Cardiac septum (tissue), 1 donor: Measurements from ENCODE around the gene CTNNA3. TPM values are rescaled to one million over a fixed set of nuclear protein-coding genes. Genes with fewer than 3 reads are reported as not detected.
"Not testable (repeated sequence)": the region's sequence is repeated elsewhere in the genome, so short reads cannot be mapped to it uniquely, and the experiment has no call there.

ENCODE experiments used
- DNase-seq: peaks from one replicate; pipeline ENCODE4 v3.0.0-alpha.2; 2020; ENCODE audit warnings: low spot score
- intact Hi-C: fragments of 100-400 bp; cut with DNase I; formaldehyde crosslinking; loops from one replicate; pipeline ENCODE4 v1.14.0; 2022
- total RNA-seq: library from RNA; stranded (reverse); fragmentation: NEBNext Ultra II Directional; extraction: Animal tissue kit (Norgen Biotek cat#: 25700); gene quantifications from one replicate; pipeline ENCODE4 v1.2.1, GENCODE V29; 2021
- donor health status: DM: no; HTN: no; CAD: no.

The CTNNA3 gene
- total RNA-seq, 1 donor from 2014 or later, result 198 TPM

- intact Hi-C loops, result no loop called here
- DNase-seq, result no peak
Measured at GRCh38 chr10:67284589-67284988, 411.4 kb downstream of the CTNNA3 start.

DNA sequence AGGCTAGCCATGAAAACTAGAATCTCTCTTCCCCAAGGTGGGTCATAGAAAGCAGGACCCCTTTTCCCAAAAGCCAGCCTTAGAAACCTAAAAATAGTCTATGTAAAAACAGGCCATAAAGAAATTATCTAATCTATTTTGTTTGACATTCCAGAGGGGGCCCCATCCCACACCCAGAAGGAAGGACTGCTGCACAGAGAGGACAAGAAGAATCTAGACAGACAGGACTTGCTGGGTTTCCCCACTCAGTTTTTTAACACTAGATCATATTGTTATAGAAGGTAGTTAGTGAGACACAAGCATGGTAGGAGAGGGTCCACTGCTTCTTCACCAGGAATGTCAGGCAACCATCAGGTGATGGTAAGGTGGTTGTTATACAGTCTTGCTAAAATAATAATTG lies 413.1 kb downstream of the CTNNA3 start:
- intact Hi-C loops, result no loop called here
- DNase-seq, result no peak

DNA sequence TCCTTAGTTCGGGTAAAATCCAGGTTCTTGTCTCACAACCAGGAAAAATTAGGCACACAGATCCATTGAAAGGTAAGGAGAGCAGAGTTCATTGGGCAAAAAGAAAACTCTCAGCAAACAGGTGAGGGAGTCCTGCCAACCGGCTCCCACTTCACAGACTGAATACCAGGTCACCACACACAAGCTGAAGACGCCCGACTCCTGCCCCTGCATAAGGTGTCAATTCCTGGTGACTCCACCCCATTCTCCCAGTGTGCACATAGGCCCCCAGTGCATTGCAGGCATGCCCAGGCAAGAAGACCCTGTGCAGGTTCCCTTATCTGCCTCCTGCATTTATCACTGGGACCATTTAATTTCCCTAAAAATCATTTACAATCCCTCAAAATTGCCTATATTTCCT lies 415.6 kb downstream of the CTNNA3 start:
- no peak for DNase-seq
- intact Hi-C loops, result no loop called here

GRCh38 chr10:67277402-67277801 lies 418.6 kb downstream of the CTNNA3 start:
- no peak for DNase-seq
- intact Hi-C loops, result no loop called here

DNA sequence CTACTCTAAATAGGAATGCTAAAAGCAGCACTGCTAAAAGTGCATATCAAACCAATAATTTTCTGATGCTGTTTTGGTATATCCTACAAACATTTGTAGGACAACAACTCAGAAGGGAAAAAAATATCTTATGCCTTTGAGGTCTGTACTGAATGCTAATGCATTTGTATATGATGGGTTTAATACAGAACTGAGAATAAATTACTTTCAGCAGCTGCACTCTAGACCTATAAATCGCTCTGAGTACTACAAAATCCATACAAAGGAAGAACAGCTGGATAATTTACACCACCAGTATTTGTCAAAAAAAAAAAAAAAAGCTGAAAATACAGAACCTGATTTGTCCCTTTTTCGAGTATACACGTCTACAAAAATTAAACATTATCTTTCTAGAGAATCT lies 426.2 kb downstream of the CTNNA3 start:
- no peak for DNase-seq
- intact Hi-C loops, result no loop called here

- no peak for DNase-seq
- intact Hi-C loops, result no loop called here
Measured at GRCh38 chr10:67268146-67268545, 427.8 kb downstream of the CTNNA3 start.

DNA sequence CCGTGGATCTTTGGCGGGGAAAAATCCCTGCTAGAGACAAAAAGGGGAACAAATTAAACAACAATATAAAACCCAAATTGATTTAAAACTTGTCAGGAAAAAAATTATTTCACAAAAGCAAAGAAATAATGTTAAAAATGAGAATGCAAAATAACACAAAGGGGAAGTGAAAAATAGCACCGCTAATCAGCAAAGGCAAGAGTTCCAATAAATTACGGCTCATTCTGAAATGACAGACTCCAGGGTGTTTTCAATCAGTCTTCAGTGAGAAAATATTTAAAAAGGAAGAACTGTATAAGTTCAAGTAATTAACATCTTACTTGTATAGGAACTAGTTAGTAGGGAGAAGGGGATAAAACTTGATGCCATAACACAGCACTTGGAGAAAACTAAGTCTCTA lies 433.3 kb downstream of the CTNNA3 start:
- intact Hi-C loops, result no loop called here
- no peak for DNase-seq

DNA sequence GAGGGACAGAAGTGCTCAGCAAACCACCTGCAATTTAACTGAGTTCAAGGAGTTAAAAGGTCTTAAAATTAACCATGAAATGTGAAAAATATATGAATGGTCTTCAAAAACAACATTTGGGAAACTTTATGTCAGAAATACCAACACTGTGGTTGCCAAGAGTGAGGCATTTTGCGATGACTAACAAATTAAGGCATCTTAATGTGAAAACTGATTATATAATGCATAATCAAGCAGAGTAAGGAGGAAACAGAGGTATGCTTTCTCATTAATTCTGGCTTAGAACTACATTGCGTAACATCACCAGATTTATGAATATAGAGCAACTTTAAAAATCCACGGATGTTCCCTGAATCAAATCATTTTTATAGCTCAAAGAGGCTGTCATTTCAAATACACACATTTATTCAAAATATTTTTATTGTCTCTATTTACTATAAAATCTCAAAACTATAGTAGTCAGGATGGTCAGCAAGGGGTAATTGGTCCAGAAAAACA lies 434.6 kb downstream of the CTNNA3 start:
- intact Hi-C loops, result no loop called here

GRCh38 chr10:67259319-67259929 lies 436.6 kb downstream of the CTNNA3 start:
- no peak for DNase-seq
- intact Hi-C loops, result no loop called here

More for the DNA sequence above, 434.6 kb downstream of the CTNNA3 start:
- DNase-seq, result no peak

GRCh38 chr10:67257427-67258144 lies 438.4 kb downstream of the CTNNA3 start:
- DNase-seq, result no peak
- intact Hi-C loops, result no loop called here

DNA sequence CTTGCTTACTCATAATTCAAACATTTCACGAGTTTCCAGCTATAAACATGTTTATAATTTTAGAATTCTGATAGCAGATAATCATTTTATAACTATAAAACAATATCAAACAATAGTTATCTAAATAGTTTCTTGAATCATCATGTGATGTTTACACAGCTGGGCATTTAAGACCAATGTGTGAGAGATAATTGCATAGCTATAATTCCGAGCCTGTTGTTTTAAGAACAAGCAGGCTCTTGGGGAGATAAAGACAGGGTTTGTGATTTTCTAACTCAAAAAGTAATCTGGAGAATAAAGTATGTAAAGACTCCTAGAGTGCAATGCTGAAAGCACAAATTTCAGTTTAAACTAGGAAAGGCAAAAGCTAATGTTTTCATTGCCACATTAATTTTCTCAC lies 439.0 kb downstream of the CTNNA3 start:
- DNase-seq, result no peak
- intact Hi-C loops, result no loop called here

GRCh38 chr10:67250686-67251085 lies 445.3 kb downstream of the CTNNA3 start:
- DNase-seq, result no peak
- intact Hi-C loops, result no loop called here

- intact Hi-C loops, result no loop called here
- DNase-seq, result no peak
Measured at GRCh38 chr10:67246066-67246555, 449.9 kb downstream of the CTNNA3 start.

DNA sequence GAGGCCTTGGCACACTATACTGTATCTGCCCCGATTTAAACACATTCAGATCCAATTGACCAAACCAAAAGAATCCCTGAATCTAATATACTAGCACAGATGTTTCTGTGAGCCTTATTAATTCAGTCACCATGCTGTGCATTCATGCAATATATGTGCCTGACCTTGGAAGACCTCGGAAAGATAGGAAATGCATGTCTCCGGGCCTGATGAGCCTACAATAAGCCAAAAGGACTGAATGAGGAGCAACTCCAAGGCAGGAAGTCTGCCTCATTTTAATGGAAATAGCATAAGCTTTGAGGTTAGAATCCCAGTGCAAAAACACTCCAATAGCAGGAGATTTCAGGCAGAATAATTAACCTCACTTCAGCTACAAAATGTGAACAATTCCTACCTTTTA lies 453.5 kb downstream of the CTNNA3 start:
- intact Hi-C loops, result no loop called here

GRCh38 chr10:67241451-67241850 lies 454.5 kb downstream of the CTNNA3 start:
- intact Hi-C loops, result no loop called here

More for the DNA sequence above, 453.5 kb downstream of the CTNNA3 start:
- DNase-seq, result no peak

GRCh38 chr10:67239864-67240497 lies 456.0 kb downstream of the CTNNA3 start:
- no peak for DNase-seq
- intact Hi-C loops, result no loop called here

More at GRCh38 chr10:67241451-67241850, 454.5 kb downstream of the CTNNA3 start:
- DNase-seq, result no peak

- DNase-seq, intact Hi-C loops: not testable (repeated sequence)
Measured at GRCh38 chr10:67230680-67231500, 465.1 kb downstream of the CTNNA3 start.

GRCh38 chr10:67225226-67225625 lies 470.8 kb downstream of the CTNNA3 start:
- intact Hi-C loops, result no loop called here

GRCh38 chr10:67224553-67224952 lies 471.4 kb downstream of the CTNNA3 start:
- DNase-seq, result peak; percentile 77
- intact Hi-C loops, result no loop called here

More at GRCh38 chr10:67225226-67225625, 470.8 kb downstream of the CTNNA3 start:
- DNase-seq, result no peak

DNA sequence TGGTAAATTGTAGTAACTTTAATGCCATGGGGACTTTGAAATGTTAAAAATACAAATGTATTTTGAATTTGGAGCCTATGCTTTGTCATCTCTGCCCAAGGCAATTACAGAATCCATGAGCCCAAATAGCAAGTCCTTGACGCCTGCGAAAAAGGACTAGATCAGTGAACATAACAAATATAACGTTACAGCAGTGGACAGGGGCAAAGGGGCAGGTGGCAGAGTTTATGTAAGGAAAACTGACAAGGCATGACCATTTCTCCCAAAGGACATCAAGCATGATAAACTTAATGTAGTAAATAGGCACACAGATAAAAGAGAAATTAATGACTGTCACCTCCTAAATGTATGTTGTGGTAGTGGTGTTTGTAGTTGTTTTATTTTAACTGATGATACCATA lies 473.1 kb downstream of the CTNNA3 start:
- no peak for DNase-seq
- intact Hi-C loops, result no loop called here
